ENCODE results near the gene NPLOC4.

GRCh38 chr17:81545160-81545949 lies 91.6 kb downstream of the NPLOC4 start:
- TF ChIP-seq POLR2A (IDR thresholded peaks at IDR 0.05; ENCODE audit: low read depth, low read length) (no peak), POLR2AphosphoS5 (IDR thresholded peaks at IDR 0.05; ENCODE audit: low read depth, low read length) (no peak), TAF1 (IDR thresholded peaks at IDR 0.05; ENCODE audit: borderline replicate concordance, low read depth, low read length) (no peak)
